ENCODE measurements around the gene ACSL3. TPM values are rescaled to one million over a fixed set of nuclear protein-coding genes. Genes with fewer than 3 reads are reported as not detected.

The ACSL3 gene
- 119 and 124 TPM in 2 replicates for polyA plus RNA-seq (2013)

GRCh38 chr2:222860740-222861410 is at the start of gene ACSL3:
ACSL3 (plus strand) TSS chr2:222861036; CDS start chr2:222908773, 47,737 bp downstream.
- Histone ChIP-seq H3K4me1 (ENCODE audit: control insufficient read depth in 1 of 2, insufficient read depth in 2 of 2, low read length in 2 of 2) (peaks cover 5 to 12% of the 10 kb centered on the region in 2 experiments), H2BK120ac (ENCODE audit: insufficient read depth, low read length, poor library complexity) (peak within 1 kb of the TSS; percentile 99), H3K79me2 (ENCODE audit: control insufficient read depth, insufficient read depth, low read length, poor library complexity) (peaks cover 15% of the 10 kb centered on the region), H3K18ac (ENCODE audit: low read length) (peak within 1 kb of the TSS; percentile 100), H2AFZ (ENCODE audit: insufficient read depth, low read length, poor library complexity) (peak within 1 kb of the TSS; percentile 92), H2BK12ac (ENCODE audit: low read length) (peak within 1 kb of the TSS; percentile 82), H3K27ac (ENCODE audit: low read depth, low read length) (peak within 1 kb of the TSS; percentile 93), H3K9ac (ENCODE audit: low read length) (peak within 1 kb of the TSS; percentile 99), H3K4me3 (ENCODE audit: low read depth, low read length) (peak within 1 kb of the TSS; percentile 98), H3K14ac (ENCODE audit: low read length) (peak within 1 kb of the TSS; percentile 100), H3K4ac (ENCODE audit: low read depth, low read length) (peak within 1 kb of the TSS; percentile 98), H2AK5ac (ENCODE audit: low read length) (peak within 1 kb of the TSS; percentile 97), H4K91ac (ENCODE audit: low read depth, low read length) (peak within 1 kb of the TSS; percentile 97), H3K36me3 (ENCODE audit: control insufficient read depth in 1 of 2, insufficient read depth in 2 of 2, low read length in 2 of 2) (no peaks in the 10 kb centered on the region), H4K12ac (ENCODE audit: low read depth, low read length) (peak within 1 kb of the TSS; percentile 88), H3K23ac (ENCODE audit: low read length) (no peak within 1 kb of the TSS), H3K4me2 (ENCODE audit: low read length) (peak within 1 kb of the TSS; percentile 86), H2BK5ac (ENCODE audit: low read depth, low read length, poor library complexity) (peak within 1 kb of the TSS; percentile 100), H3K27me3 (ENCODE audit: insufficient read depth, low read length) (no peaks in the 10 kb centered on the region), H4K8ac (ENCODE audit: low read depth, low read length) (peak within 1 kb of the TSS; percentile 94), H3K79me1 (ENCODE audit: low read length) (peaks cover 9% of the 10 kb centered on the region), H3K9me3 (ENCODE audit: insufficient read depth, low read depth, low read length) (peaks cover 2% of the 10 kb centered on the region)
- no CpG with 5 or more reads among the region's 99 CpGs for WGBS (ENCODE audit: extremely low coverage, insufficient coverage, insufficient read length)
- DNase-seq = peak; percentile 96 to 97

- H4K12ac ChIP-seq (ENCODE audit: low read depth, low read length) = no peak overlapping the region
- no peak overlapping the region for H3K9ac ChIP-seq (ENCODE audit: low read length)
- no peak overlapping the region for H3K4me3 ChIP-seq (ENCODE audit: low read depth, low read length)
- H3K79me1 ChIP-seq (ENCODE audit: low read length) = no peaks in the 10 kb centered on the region
- no peak overlapping the region for H4K91ac ChIP-seq (ENCODE audit: low read depth, low read length)
- no peaks in the 10 kb centered on the region for H3K9me3 ChIP-seq (ENCODE audit: insufficient read depth, low read depth, low read length)
- no peak overlapping the region for H2AK5ac ChIP-seq (ENCODE audit: low read length)
- no peaks in the 10 kb centered on the region for H3K4me1 ChIP-seq (ENCODE audit: control insufficient read depth in 1 of 2, insufficient read depth in 2 of 2, low read length in 2 of 2)
- no peak overlapping the region for H3K14ac ChIP-seq (ENCODE audit: low read length)
- no CpG with 5 or more reads among the region's 1 CpG for WGBS (ENCODE audit: extremely low coverage, insufficient coverage, insufficient read length)
- no peaks in the 10 kb centered on the region for H3K36me3 ChIP-seq (ENCODE audit: control insufficient read depth in 1 of 2, insufficient read depth in 2 of 2, low read length in 2 of 2)
- no peak overlapping the region for H2BK5ac ChIP-seq (ENCODE audit: low read depth, low read length, poor library complexity)
- H3K4ac ChIP-seq (ENCODE audit: low read depth, low read length) = no peak overlapping the region
- H2BK12ac ChIP-seq (ENCODE audit: low read length) = no peak overlapping the region
- H4K8ac ChIP-seq (ENCODE audit: low read depth, low read length) = no peak overlapping the region
- DNase-seq = no peak
- no peak overlapping the region for H2BK120ac ChIP-seq (ENCODE audit: insufficient read depth, low read length, poor library complexity)
- H3K27me3 ChIP-seq (ENCODE audit: insufficient read depth, low read length) = no peaks in the 10 kb centered on the region
- no peak overlapping the region for H3K18ac ChIP-seq (ENCODE audit: low read length)
- no peak overlapping the region for H3K27ac ChIP-seq (ENCODE audit: low read depth, low read length)
- no peak overlapping the region for H2AFZ ChIP-seq (ENCODE audit: insufficient read depth, low read length, poor library complexity)
- H3K23ac ChIP-seq (ENCODE audit: low read length) = no peak overlapping the region
- no peaks in the 10 kb centered on the region for H3K79me2 ChIP-seq (ENCODE audit: control insufficient read depth, insufficient read depth, low read length, poor library complexity)
- H3K4me2 ChIP-seq (ENCODE audit: low read length) = no peak overlapping the region
Measured at GRCh38 chr2:222811828-222812227, 49.0 kb upstream of the ACSL3 start.

GRCh38 chr2:222813177-222813843 is 47.5 kb upstream of the ACSL3 start:
- H4K8ac ChIP-seq (ENCODE audit: low read depth, low read length) = no peak overlapping the region
- H3K4ac ChIP-seq (ENCODE audit: low read depth, low read length) = no peak overlapping the region
- no peak for DNase-seq
- no peak overlapping the region for H3K27ac ChIP-seq (ENCODE audit: low read depth, low read length)
- no peak overlapping the region for H2BK5ac ChIP-seq (ENCODE audit: low read depth, low read length, poor library complexity)
- H2AK5ac ChIP-seq (ENCODE audit: low read length) = no peak overlapping the region
- no peak overlapping the region for H3K18ac ChIP-seq (ENCODE audit: low read length)
- no peak overlapping the region for H3K9ac ChIP-seq (ENCODE audit: low read length)
- no peaks in the 10 kb centered on the region for H3K9me3 ChIP-seq (ENCODE audit: insufficient read depth, low read depth, low read length)
- no peak overlapping the region for H4K12ac ChIP-seq (ENCODE audit: low read depth, low read length)
- no peaks in the 10 kb centered on the region for H3K36me3 ChIP-seq (ENCODE audit: control insufficient read depth in 1 of 2, insufficient read depth in 2 of 2, low read length in 2 of 2)
- H3K4me3 ChIP-seq (ENCODE audit: low read depth, low read length) = no peak overlapping the region
- H3K23ac ChIP-seq (ENCODE audit: low read length) = no peak overlapping the region
- H2BK12ac ChIP-seq (ENCODE audit: low read length) = no peak overlapping the region
- no peaks in the 10 kb centered on the region for H3K79me2 ChIP-seq (ENCODE audit: control insufficient read depth, insufficient read depth, low read length, poor library complexity)
- WGBS (ENCODE audit: extremely low coverage, insufficient coverage, insufficient read length) = no CpG with 5 or more reads among the region's 6 CpGs
- H3K27me3 ChIP-seq (ENCODE audit: insufficient read depth, low read length) = no peaks in the 10 kb centered on the region
- no peaks in the 10 kb centered on the region for H3K4me1 ChIP-seq (ENCODE audit: control insufficient read depth in 1 of 2, insufficient read depth in 2 of 2, low read length in 2 of 2)
- H2BK120ac ChIP-seq (ENCODE audit: insufficient read depth, low read length, poor library complexity) = no peak overlapping the region
- no peak overlapping the region for H2AFZ ChIP-seq (ENCODE audit: insufficient read depth, low read length, poor library complexity)
- H3K79me1 ChIP-seq (ENCODE audit: low read length) = no peaks in the 10 kb centered on the region
- no peak overlapping the region for H3K14ac ChIP-seq (ENCODE audit: low read length)
- H3K4me2 ChIP-seq (ENCODE audit: low read length) = no peak overlapping the region
- no peak overlapping the region for H4K91ac ChIP-seq (ENCODE audit: low read depth, low read length)

- H2BK12ac ChIP-seq (ENCODE audit: low read length) = no peak overlapping the region
Measured at GRCh38 chr2:222819722-222820333, 41.0 kb upstream of the ACSL3 start.

More at GRCh38 chr2:222819722-222820333, 41.0 kb upstream of the ACSL3 start:
- Histone ChIP-seq H3K23ac (ENCODE audit: low read length) (no peak overlapping the region), H4K12ac (ENCODE audit: low read depth, low read length) (no peak overlapping the region), H2AK5ac (ENCODE audit: low read length) (no peak overlapping the region), H3K4me3 (ENCODE audit: low read depth, low read length) (no peak overlapping the region), H3K9ac (ENCODE audit: low read length) (no peak overlapping the region), H3K27me3 (ENCODE audit: insufficient read depth, low read length) (no peaks in the 10 kb centered on the region), H2BK120ac (ENCODE audit: insufficient read depth, low read length, poor library complexity) (no peak overlapping the region), H3K4me1 (ENCODE audit: control insufficient read depth in 1 of 2, insufficient read depth in 2 of 2, low read length in 2 of 2) (no peaks in the 10 kb centered on the region), H3K36me3 (ENCODE audit: control insufficient read depth in 1 of 2, insufficient read depth in 2 of 2, low read length in 2 of 2) (no peaks in the 10 kb centered on the region), H4K8ac (ENCODE audit: low read depth, low read length) (no peak overlapping the region), H3K14ac (ENCODE audit: low read length) (no peak overlapping the region), H4K91ac (ENCODE audit: low read depth, low read length) (no peak overlapping the region), H3K4me2 (ENCODE audit: low read length) (no peak overlapping the region), H3K9me3 (ENCODE audit: insufficient read depth, low read depth, low read length) (no peaks in the 10 kb centered on the region), H3K4ac (ENCODE audit: low read depth, low read length) (no peak overlapping the region), H3K79me1 (ENCODE audit: low read length) (no peaks in the 10 kb centered on the region), H2BK5ac (ENCODE audit: low read depth, low read length, poor library complexity) (no peak overlapping the region), H3K79me2 (ENCODE audit: control insufficient read depth, insufficient read depth, low read length, poor library complexity) (no peaks in the 10 kb centered on the region), H2AFZ (ENCODE audit: insufficient read depth, low read length, poor library complexity) (no peak overlapping the region), H3K18ac (ENCODE audit: low read length) (no peak overlapping the region), H3K27ac (ENCODE audit: low read depth, low read length) (no peak overlapping the region)
- no CpG with 5 or more reads among the region's 2 CpGs for WGBS (ENCODE audit: extremely low coverage, insufficient coverage, insufficient read length)
- no peak for DNase-seq

Measured in trophoblast cell (in vitro differentiated cells and primary cell).